Activated naive CD8-positive, alpha-beta T cell (primary cell): ENCODE measurements around the gene IGDCC3.
"Not testable (repeated sequence)": the region's sequence is repeated elsewhere in the genome, so short reads cannot be mapped to it uniquely, and the experiment has no call there.

Experiments used
- H3K27ac Mint-ChIP-seq: one replicate; pipeline ENCODE4 v1.8.0; 2021; ENCODE audit warnings: mixed read lengths
- H3K27me3 Mint-ChIP-seq: one replicate; pipeline ENCODE4 v1.8.0; 2021; ENCODE audit warnings: mixed read lengths
- H3K36me3 Mint-ChIP-seq: one replicate; pipeline ENCODE4 v1.8.0; 2021; ENCODE audit warnings: mixed read lengths
- H3K4me1 Mint-ChIP-seq: one replicate; pipeline ENCODE4 v1.8.0; 2021; ENCODE audit warnings: low read depth, mixed read lengths
- H3K4me3 Mint-ChIP-seq: one replicate; pipeline ENCODE4 v1.8.0; 2021; ENCODE audit warnings: mild to moderate bottlenecking, mixed read lengths
- H3K9me3 Mint-ChIP-seq: one replicate; pipeline ENCODE4 v1.8.0; 2021; ENCODE audit warnings: low read depth, mixed read lengths

Gene IGDCC3

DNA sequence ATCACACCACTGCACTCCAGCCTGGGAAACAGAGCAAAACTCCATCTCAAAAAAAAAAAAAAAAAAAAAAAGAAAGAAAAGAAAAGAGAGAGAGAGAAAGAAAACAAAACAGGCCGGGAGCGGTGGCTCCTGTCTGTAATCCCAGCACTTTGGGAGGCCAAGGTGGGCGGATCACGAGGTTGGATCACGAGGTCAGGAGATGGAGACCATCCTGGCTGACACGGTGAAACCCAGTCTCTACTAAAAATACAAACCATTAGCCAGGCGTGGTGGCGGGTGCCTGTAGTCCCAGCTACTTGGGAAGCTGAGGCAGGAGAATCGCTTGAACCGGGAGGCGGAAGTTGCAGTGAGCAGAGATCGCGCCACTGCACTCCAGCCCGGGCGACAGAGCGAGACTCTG lies 20.7 kb upstream of the IGDCC3 start:
- not testable (repeated sequence) for H3K27ac Mint-ChIP-seq, H3K36me3 Mint-ChIP-seq, H3K9me3 Mint-ChIP-seq, H3K4me3 Mint-ChIP-seq, H3K4me1 Mint-ChIP-seq
- peaks cover 32% of the 10 kb centered on the region for H3K27me3 Mint-ChIP-seq

- H3K27me3 Mint-ChIP-seq: peaks cover 33% of the 10 kb centered on the region
- peak overlapping the region; percentile 61 for H3K4me3 Mint-ChIP-seq
- no peak overlapping the region for H3K27ac Mint-ChIP-seq
- no peaks in the 10 kb centered on the region for H3K9me3 Mint-ChIP-seq
- peaks cover 8% of the 10 kb centered on the region for H3K4me1 Mint-ChIP-seq
- H3K36me3 Mint-ChIP-seq: no peaks in the 10 kb centered on the region
These were observed 19.1 kb upstream of the IGDCC3 start for GRCh38 chr15:65396965-65397317.

DNA sequence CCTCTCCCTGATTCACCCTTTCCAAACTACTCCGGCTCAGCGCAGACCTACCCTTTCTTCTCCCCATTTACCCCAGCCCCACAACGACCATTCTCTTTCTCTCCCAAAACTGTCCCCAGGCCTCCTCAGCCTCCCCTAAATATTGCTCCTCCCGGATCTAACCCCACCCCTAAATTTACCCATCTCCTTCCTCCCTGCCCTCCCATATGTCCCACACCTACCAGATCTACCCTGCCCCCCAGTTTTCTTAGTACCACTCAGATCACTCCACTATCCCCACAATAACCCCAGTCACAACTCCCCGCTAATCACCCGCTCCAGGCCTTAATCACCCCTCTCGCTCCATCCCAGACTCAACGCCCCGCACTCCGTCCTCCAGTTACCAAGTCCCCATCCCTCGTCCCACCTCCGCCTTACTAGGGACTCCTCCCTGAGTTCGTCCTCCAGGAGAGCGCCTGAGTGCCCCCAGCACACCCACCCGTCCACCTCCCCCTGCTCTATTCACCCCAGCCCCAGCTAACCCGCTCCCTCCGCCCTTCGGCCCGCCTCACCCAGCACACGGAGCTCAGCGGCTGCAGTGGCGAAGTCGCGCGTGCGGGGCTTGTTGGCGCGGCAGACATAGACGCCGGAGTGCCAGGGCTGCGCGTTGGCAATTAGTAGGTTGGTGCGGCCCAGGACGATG lies 18.6 kb upstream of the IGDCC3 start:
- Mint-ChIP-seq H3K27me3 (peaks cover 33% of the 10 kb centered on the region), H3K27ac (no peak overlapping the region)

GRCh38 chr15:65395567-65396202 lies 17.9 kb upstream of the IGDCC3 start:
- H3K27ac Mint-ChIP-seq: no peak overlapping the region

More for the DNA sequence above, 18.6 kb upstream of the IGDCC3 start:
- H3K36me3 Mint-ChIP-seq: no peaks in the 10 kb centered on the region
- H3K4me1 Mint-ChIP-seq: peaks cover 8% of the 10 kb centered on the region
- no peaks in the 10 kb centered on the region for H3K9me3 Mint-ChIP-seq
- H3K4me3 Mint-ChIP-seq: no peak overlapping the region

GRCh38 chr15:65394936-65395335 lies 17.1 kb upstream of the IGDCC3 start:
- no peak overlapping the region for H3K27ac Mint-ChIP-seq
- H3K4me1 Mint-ChIP-seq: peaks cover 8% of the 10 kb centered on the region
- H3K36me3 Mint-ChIP-seq: no peaks in the 10 kb centered on the region
- H3K27me3 Mint-ChIP-seq: peaks cover 33% of the 10 kb centered on the region
- H3K9me3 Mint-ChIP-seq: no peaks in the 10 kb centered on the region
- H3K4me3 Mint-ChIP-seq: no peak overlapping the region

More at GRCh38 chr15:65395567-65396202, 17.9 kb upstream of the IGDCC3 start:
- Mint-ChIP-seq H3K36me3 (no peaks in the 10 kb centered on the region), H3K9me3 (no peaks in the 10 kb centered on the region), H3K27me3 (peaks cover 33% of the 10 kb centered on the region), H3K4me3 (no peak overlapping the region), H3K4me1 (peaks cover 8% of the 10 kb centered on the region)

DNA sequence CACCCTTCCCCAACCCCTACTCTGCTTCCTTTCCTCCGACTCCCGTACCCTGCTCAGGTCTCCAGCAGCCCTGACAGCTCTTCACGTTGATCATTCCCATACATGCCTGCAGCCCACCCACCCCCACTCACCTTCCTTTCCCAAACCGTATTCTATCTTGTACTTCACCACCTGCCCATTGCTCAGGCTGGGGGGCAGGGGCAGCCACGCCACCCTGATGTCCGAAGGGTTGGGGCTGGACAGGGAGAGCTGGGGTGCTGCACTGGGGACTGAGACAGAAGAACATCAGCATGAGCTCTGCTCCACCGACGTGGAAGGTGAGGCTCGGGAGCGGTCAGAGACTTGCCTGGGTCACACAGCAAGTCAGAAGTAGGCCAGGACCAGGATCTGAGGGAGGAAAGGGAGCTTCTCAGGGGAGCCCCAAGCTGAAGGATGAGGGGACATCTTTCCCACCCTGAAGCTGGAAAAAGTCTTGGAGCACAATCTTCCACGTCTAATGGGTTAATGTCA lies 16.5 kb upstream of the IGDCC3 start:
- Mint-ChIP-seq H3K9me3 (no peaks in the 10 kb centered on the region), H3K4me1 (peaks cover 8% of the 10 kb centered on the region), H3K36me3 (no peaks in the 10 kb centered on the region), H3K27me3 (peaks cover 33% of the 10 kb centered on the region), H3K27ac (no peak overlapping the region), H3K4me3 (no peak overlapping the region)

DNA sequence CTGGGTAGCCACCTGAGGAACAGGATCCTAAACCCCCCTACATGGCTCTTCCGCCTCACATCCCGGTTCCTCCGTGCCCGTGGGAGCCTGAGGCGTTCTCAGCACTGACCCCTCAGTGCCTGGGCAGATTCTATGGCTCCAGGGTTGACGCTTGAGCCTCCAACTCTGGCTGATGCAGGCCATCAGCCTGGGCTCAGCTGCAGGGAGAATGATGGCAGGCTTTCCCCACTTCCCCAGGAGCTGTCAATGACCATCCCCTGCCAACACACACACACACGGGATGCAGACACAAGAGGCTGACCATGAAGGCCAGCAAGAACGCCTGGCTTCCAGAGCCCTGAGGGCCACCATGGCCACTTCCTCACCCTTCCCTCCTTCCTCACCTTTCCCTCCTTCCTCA lies 15.8 kb upstream of the IGDCC3 start:
- H3K4me1 Mint-ChIP-seq: peaks cover 8% of the 10 kb centered on the region
- no peak overlapping the region for H3K27ac Mint-ChIP-seq
- H3K9me3 Mint-ChIP-seq: no peaks in the 10 kb centered on the region
- peaks cover 33% of the 10 kb centered on the region for H3K27me3 Mint-ChIP-seq
- no peaks in the 10 kb centered on the region for H3K36me3 Mint-ChIP-seq
- no peak overlapping the region for H3K4me3 Mint-ChIP-seq

DNA sequence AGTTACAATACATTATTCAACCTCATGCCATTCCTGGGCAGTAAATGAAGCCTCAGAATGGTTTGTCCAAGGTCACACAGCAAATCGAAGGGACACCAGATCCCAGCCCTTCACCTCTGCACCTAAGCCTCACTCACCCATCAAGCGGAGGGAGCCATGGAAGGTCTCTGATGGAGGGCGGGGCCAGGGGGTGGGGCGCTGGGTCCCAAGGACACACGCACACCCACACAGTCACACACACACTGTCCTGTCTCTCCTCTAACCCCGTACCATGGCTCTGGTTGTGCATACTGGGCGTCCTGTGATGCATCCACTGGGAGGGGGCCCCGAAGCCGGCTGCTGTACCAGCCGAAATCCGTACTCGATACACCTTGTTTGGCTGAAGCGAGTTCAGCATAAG lies 15.3 kb upstream of the IGDCC3 start:
- Mint-ChIP-seq H3K4me3 (no peak overlapping the region), H3K9me3 (no peaks in the 10 kb centered on the region), H3K36me3 (no peaks in the 10 kb centered on the region), H3K27me3 (peaks cover 33% of the 10 kb centered on the region), H3K4me1 (peaks cover 8% of the 10 kb centered on the region), H3K27ac (no peak overlapping the region)

DNA sequence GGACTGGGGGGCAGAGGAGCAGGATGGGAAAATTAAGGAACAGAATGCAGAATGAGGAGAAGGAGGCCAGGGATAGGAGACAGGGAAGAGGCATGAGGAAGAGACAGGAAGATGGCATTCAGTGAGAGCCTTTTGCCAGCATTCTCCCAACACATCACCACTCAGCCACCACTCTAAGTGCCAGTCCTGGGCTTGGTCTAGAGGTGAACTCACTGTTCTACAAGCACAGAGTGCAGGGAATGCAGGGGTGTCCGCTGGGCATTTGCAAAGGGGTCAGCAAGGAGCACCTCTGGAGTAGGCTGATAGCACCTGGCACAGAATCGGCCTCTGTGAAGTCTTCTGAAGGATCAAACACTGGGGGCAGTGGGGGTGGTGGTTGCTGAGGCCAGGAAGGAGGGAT lies 14.6 kb upstream of the IGDCC3 start:
- peaks cover 29% of the 10 kb centered on the region for H3K27me3 Mint-ChIP-seq

DNA sequence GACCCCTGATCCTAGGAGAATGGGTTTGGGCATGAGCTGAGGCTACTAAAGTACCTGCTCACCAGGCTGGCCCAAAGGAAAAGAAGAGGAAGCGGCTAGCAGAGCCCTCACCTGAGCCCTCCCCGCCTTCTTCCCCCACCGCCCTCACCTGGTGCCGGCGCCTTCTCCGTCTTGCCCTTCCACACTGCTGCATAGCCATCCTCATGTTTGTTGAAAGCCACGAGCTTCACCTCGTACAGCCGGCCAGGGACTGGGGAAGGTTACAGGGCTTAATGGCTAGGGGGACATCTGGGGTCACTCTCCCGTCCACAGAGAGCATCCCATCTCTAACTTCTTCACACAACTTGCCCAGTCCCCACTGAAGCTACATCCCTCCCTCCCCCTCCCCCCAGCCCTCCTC lies 13.9 kb upstream of the IGDCC3 start:
- Mint-ChIP-seq H3K36me3 (no peaks in the 10 kb centered on the region), H3K4me1 (peaks cover 5% of the 10 kb centered on the region), H3K9me3 (no peaks in the 10 kb centered on the region), H3K4me3 (no peak overlapping the region), H3K27ac (no peak overlapping the region), H3K27me3 (peaks cover 24% of the 10 kb centered on the region)

More for the DNA sequence above, 14.6 kb upstream of the IGDCC3 start:
- H3K4me1 Mint-ChIP-seq: peaks cover 8% of the 10 kb centered on the region
- H3K9me3 Mint-ChIP-seq: no peaks in the 10 kb centered on the region
- no peak overlapping the region for H3K4me3 Mint-ChIP-seq
- H3K27ac Mint-ChIP-seq: no peak overlapping the region
- H3K36me3 Mint-ChIP-seq: no peaks in the 10 kb centered on the region

- Mint-ChIP-seq H3K36me3 (no peaks in the 10 kb centered on the region), H3K4me1 (peaks cover 1% of the 10 kb centered on the region)
These were observed 12.6 kb upstream of the IGDCC3 start for GRCh38 chr15:65390447-65390846.

DNA sequence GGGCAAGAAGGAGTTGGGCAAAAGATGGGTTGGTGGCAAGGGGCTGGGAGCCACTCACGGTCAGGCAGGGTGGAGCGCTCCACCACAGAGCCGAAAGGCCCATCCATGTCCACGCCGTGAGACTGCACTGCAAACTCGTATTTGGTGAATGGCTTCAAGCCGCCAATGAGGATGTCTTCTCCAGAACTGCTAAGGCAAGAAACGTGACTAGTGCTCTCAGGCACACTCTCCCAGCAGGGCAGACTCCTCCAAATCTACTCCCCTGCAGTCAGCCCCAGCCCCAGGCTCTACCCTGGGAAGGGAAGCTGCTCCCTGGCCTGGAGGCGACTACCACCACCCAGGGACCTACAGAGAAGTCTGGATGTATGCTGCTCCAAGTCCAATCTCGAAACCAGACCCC lies 11.4 kb upstream of the IGDCC3 start:
- Mint-ChIP-seq H3K36me3 (no peaks in the 10 kb centered on the region), H3K4me1 (peaks cover 8% of the 10 kb centered on the region), H3K27me3 (peaks cover 12% of the 10 kb centered on the region), H3K4me3 (no peak overlapping the region), H3K27ac (no peak overlapping the region), H3K9me3 (no peaks in the 10 kb centered on the region)

More at GRCh38 chr15:65390447-65390846, 12.6 kb upstream of the IGDCC3 start:
- H3K27ac Mint-ChIP-seq: no peak overlapping the region
- H3K9me3 Mint-ChIP-seq: no peaks in the 10 kb centered on the region
- no peak overlapping the region for H3K4me3 Mint-ChIP-seq
- peaks cover 18% of the 10 kb centered on the region for H3K27me3 Mint-ChIP-seq

GRCh38 chr15:65388306-65389080 lies 10.7 kb upstream of the IGDCC3 start:
- Mint-ChIP-seq H3K36me3 (no peaks in the 10 kb centered on the region), H3K4me3 (no peak overlapping the region), H3K27me3 (peaks cover 7% of the 10 kb centered on the region), H3K9me3 (no peaks in the 10 kb centered on the region), H3K27ac (no peak overlapping the region), H3K4me1 (peaks cover 9% of the 10 kb centered on the region)

DNA sequence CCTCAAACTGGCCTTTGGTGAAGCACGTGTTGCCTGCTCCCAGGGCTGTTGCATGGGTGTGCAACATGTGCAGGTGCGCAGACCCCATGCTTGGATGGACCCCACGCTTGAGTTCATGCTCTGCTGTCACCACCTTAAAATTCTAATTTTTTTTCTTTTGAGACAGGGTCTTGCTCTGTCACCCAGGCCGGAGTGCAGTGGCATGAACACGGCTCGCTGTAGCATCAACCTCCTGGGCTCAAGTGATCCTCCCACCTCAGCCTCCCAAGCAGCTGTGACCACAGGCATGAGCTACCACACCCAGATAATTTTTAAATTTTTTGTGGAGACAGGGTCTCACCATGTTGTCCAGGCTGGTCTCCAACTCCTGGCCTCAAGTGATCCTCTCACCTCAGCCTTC lies 9.1 kb upstream of the IGDCC3 start:
- Mint-ChIP-seq H3K9me3 (no peaks in the 10 kb centered on the region), H3K27me3 (peaks cover 6% of the 10 kb centered on the region), H3K36me3 (no peaks in the 10 kb centered on the region), H3K27ac (no peak overlapping the region), H3K4me3 (no peak overlapping the region), H3K4me1 (peaks cover 9% of the 10 kb centered on the region)

DNA sequence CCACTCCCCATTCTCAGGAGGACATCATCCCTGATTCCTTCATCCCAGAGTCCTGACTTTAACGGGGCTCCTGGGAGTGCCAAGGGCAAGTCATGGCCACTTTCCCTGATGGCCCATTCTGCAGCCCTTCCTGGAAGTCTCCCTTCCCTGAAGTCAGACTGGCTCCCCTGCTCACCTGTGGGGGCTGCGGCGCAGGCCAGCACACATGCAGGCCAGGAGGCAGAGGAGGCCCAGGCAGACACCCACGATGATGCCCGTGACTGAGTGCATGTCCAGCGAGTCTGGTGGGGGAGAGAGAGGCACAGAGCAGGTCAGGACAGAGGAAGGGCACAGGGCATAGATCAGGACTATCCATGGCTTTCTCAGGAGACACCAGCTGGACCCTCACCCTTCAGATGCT lies 8.6 kb upstream of the IGDCC3 start:
- Mint-ChIP-seq H3K36me3 (no peaks in the 10 kb centered on the region), H3K27me3 (peaks cover 6% of the 10 kb centered on the region), H3K4me1 (peaks cover 9% of the 10 kb centered on the region), H3K9me3 (no peaks in the 10 kb centered on the region), H3K4me3 (no peak overlapping the region), H3K27ac (no peak overlapping the region)
